Spinal cord (tissue), 10 donors: ENCODE measurements around the gene DMD. TPM values are rescaled to one million over a fixed set of nuclear protein-coding genes. Genes with fewer than 3 reads are reported as not detected.

Source experiments
- DNase-seq, 6 donors: peaks; one replicate each; pipeline versions ENCODE4 v3.0.0 to v3.0.0-alpha.2; 2013 to 2015; ENCODE audit warnings: low spot score in 6 of 6, low read depth in 4 of 6
- H3K27ac ChIP-seq: one replicate; pipeline ENCODE4 v1.5.1; 2013; ENCODE audit warnings: low read depth, low read length, control low read depth
- H3K27me3 ChIP-seq: one replicate; pipeline ENCODE4 v1.6.1; 2013; ENCODE audit warnings: low read length; ENCODE audit not compliant: control insufficient read depth, insufficient read depth
- H3K36me3 ChIP-seq: one replicate; pipeline ENCODE4 v1.6.1; 2013; ENCODE audit warnings: low read length; ENCODE audit not compliant: control insufficient read depth, insufficient read depth
- H3K4me1 ChIP-seq: one replicate; pipeline ENCODE4 v1.6.1; 2013; ENCODE audit warnings: low read length; ENCODE audit not compliant: control insufficient read depth, insufficient read depth
- H3K4me3 ChIP-seq: one replicate; pipeline ENCODE4 v1.5.1; 2013; ENCODE audit warnings: low read depth, low read length, control low read depth
- H3K9me3 ChIP-seq: one replicate; pipeline ENCODE4 v1.6.1; 2013; ENCODE audit warnings: low read length; ENCODE audit not compliant: control insufficient read depth, insufficient read depth
- WGBS: methylation state at CpG from one replicate; pipeline ENCODE4 v1.1.5; 2013; ENCODE audit warnings: missing lambda C conversion rate; ENCODE audit not compliant: insufficient coverage; 5-methylcytosine and 5-hydroxymethylcytosine counted together
- polyA plus RNA-seq, 2 donors: library from polyadenylated mRNA; unstranded; fragments of 120-200 nt; gene quantifications; one replicate each; pipeline ENCODE4 v1.2.1, GENCODE V29; 2013; ENCODE audit not compliant: insufficient read length in 2 of 2
- total RNA-seq, 2 donors: library from RNA; depleted of rRNA in 1 of 2; stranded (reverse); fragments of 120-200 nt in 1 of 2; fragments of >200 nt in 1 of 2; gene quantifications; one replicate each; pipeline versions ENCODE4 v1.2.3 to v1.2.4, GENCODE V29; 2013 to 2014
- donor health status: healthy.

DMD gene
- total and polyA plus RNA-seq, 4 donors, result 28.4 to 112 (median 41.9) TPM

GRCh38 chrX:32118832-32119231 is 1092.5 kb downstream of the DMD start:
- Histone ChIP-seq H3K9me3 (no peaks in the 10 kb centered on the region), H3K4me1 (no peaks in the 10 kb centered on the region), H3K4me3 (no peak overlapping the region), H3K27ac (no peak overlapping the region), H3K27me3 (no peaks in the 10 kb centered on the region), H3K36me3 (no peaks in the 10 kb centered on the region)
- DNase-seq, result no peak
- WGBS, result 68% methylated on average over 8 of the region's 8 CpGs

- Histone ChIP-seq H3K27me3 (no peaks in the 10 kb centered on the region), H3K9me3 (no peaks in the 10 kb centered on the region), H3K4me1 (no peaks in the 10 kb centered on the region), H3K27ac (no peak overlapping the region), H3K36me3 (no peaks in the 10 kb centered on the region), H3K4me3 (no peak overlapping the region)
- 100% methylated on average over 2 of the region's 3 CpGs for WGBS
- DNase-seq, result no peak
Measured at GRCh38 chrX:32116047-32116446, 1095.3 kb downstream of the DMD start.

- Histone ChIP-seq H3K4me3 (no peak overlapping the region), H3K36me3 (no peaks in the 10 kb centered on the region), H3K27ac (no peak overlapping the region), H3K9me3 (no peaks in the 10 kb centered on the region), H3K4me1 (no peaks in the 10 kb centered on the region), H3K27me3 (no peaks in the 10 kb centered on the region)
- no CpG with 5 or more reads among the region's 4 CpGs for WGBS
- no peak for DNase-seq
Measured at GRCh38 chrX:32087663-32088062, 1123.7 kb downstream of the DMD start.

- H3K27ac ChIP-seq, result no peak overlapping the region
- H3K9me3 ChIP-seq, result no peaks in the 10 kb centered on the region
- no peaks in the 10 kb centered on the region for H3K4me1 ChIP-seq
- H3K27me3 ChIP-seq, result no peaks in the 10 kb centered on the region
- H3K36me3 ChIP-seq, result no peaks in the 10 kb centered on the region
- H3K4me3 ChIP-seq, result no peak overlapping the region
- DNase-seq, result peak in 1 of 6 donors; percentile 10
- WGBS, result 69% methylated on average over 4 of the region's 7 CpGs
Measured at GRCh38 chrX:32084757-32085156, 1126.6 kb downstream of the DMD start.

- 86% methylated on average over 2 of the region's 3 CpGs for WGBS
- DNase-seq, result no peak
Measured at GRCh38 chrX:32048285-32048684, 1163.1 kb downstream of the DMD start.

GRCh38 chrX:32045149-32045548 is 1166.2 kb downstream of the DMD start:
- 78% methylated on average over 2 of the region's 4 CpGs for WGBS
- H3K4me1 ChIP-seq, result no peaks in the 10 kb centered on the region

More at GRCh38 chrX:32048285-32048684, 1163.1 kb downstream of the DMD start:
- H3K4me3 ChIP-seq, result no peak overlapping the region
- no peak overlapping the region for H3K27ac ChIP-seq
- no peaks in the 10 kb centered on the region for H3K36me3 ChIP-seq
- H3K9me3 ChIP-seq, result no peaks in the 10 kb centered on the region
- H3K27me3 ChIP-seq, result no peaks in the 10 kb centered on the region
- H3K4me1 ChIP-seq, result no peaks in the 10 kb centered on the region

GRCh38 chrX:32041181-32041580 is 1170.2 kb downstream of the DMD start:
- no peak overlapping the region for H3K27ac ChIP-seq
- no peaks in the 10 kb centered on the region for H3K9me3 ChIP-seq
- peak in 1 of 6 donors; percentile 4 for DNase-seq
- H3K36me3 ChIP-seq, result no peaks in the 10 kb centered on the region
- peaks cover 5% of the 10 kb centered on the region for H3K27me3 ChIP-seq
- no peaks in the 10 kb centered on the region for H3K4me1 ChIP-seq
- H3K4me3 ChIP-seq, result no peak overlapping the region
- 60% methylated on average over 1 of the region's 4 CpGs for WGBS

More at GRCh38 chrX:32045149-32045548, 1166.2 kb downstream of the DMD start:
- Histone ChIP-seq H3K9me3 (no peaks in the 10 kb centered on the region), H3K36me3 (no peaks in the 10 kb centered on the region), H3K27ac (no peak overlapping the region), H3K27me3 (peaks cover 5% of the 10 kb centered on the region), H3K4me3 (no peak overlapping the region)
- DNase-seq, result no peak

GRCh38 chrX:32026772-32027171 is 1184.6 kb downstream of the DMD start:
- WGBS, result no CpG with 5 or more reads among the region's 3 CpGs
- no peaks in the 10 kb centered on the region for H3K27me3 ChIP-seq
- DNase-seq, result no peak
- no peaks in the 10 kb centered on the region for H3K9me3 ChIP-seq
- no peak overlapping the region for H3K27ac ChIP-seq
- H3K4me3 ChIP-seq, result no peak overlapping the region
- no peaks in the 10 kb centered on the region for H3K4me1 ChIP-seq
- H3K36me3 ChIP-seq, result no peaks in the 10 kb centered on the region

GRCh38 chrX:32024072-32024471 is 1187.3 kb downstream of the DMD start:
- WGBS, result 84% methylated on average over 5 of the region's 9 CpGs
- no peaks in the 10 kb centered on the region for H3K27me3 ChIP-seq
- H3K4me3 ChIP-seq, result no peak overlapping the region
- no peaks in the 10 kb centered on the region for H3K9me3 ChIP-seq
- no peaks in the 10 kb centered on the region for H3K4me1 ChIP-seq
- H3K27ac ChIP-seq, result no peak overlapping the region
- no peaks in the 10 kb centered on the region for H3K36me3 ChIP-seq
- no peak for DNase-seq

GRCh38 chrX:32016195-32016594 is 1195.2 kb downstream of the DMD start:
- Histone ChIP-seq H3K4me1 (no peaks in the 10 kb centered on the region), H3K27ac (no peak overlapping the region), H3K27me3 (no peaks in the 10 kb centered on the region), H3K36me3 (no peaks in the 10 kb centered on the region), H3K9me3 (no peaks in the 10 kb centered on the region), H3K4me3 (no peak overlapping the region)
- DNase-seq, result no peak
- WGBS, result 83% methylated on average over 6 of the region's 6 CpGs
